GM19043 (cell line): ENCODE results near the gene CDC42EP4.
"Not testable (repeated sequence)": the region's sequence is repeated elsewhere in the genome, so short reads cannot be mapped to it uniquely, and the experiment has no call there.

Experiments used
- ATAC-seq: cut with Tn5 transposase; IDR thresholded peaks from one replicate; pipeline ENCODE4 v1.9.1; 2021; ENCODE audit warnings: low read depth; ENCODE audit not compliant: unreplicated experiment

CDC42EP4 gene

GRCh38 chr17:73343739-73344454, 32.1 kb upstream of the CDC42EP4 start:
- no peak for ATAC-seq

- no peak for ATAC-seq
Observed at GRCh38 chr17:73343168-73343634, 31.4 kb upstream of the CDC42EP4 start.

GRCh38 chr17:73342541-73343167, 30.9 kb upstream of the CDC42EP4 start:
- no peak for ATAC-seq

DNA sequence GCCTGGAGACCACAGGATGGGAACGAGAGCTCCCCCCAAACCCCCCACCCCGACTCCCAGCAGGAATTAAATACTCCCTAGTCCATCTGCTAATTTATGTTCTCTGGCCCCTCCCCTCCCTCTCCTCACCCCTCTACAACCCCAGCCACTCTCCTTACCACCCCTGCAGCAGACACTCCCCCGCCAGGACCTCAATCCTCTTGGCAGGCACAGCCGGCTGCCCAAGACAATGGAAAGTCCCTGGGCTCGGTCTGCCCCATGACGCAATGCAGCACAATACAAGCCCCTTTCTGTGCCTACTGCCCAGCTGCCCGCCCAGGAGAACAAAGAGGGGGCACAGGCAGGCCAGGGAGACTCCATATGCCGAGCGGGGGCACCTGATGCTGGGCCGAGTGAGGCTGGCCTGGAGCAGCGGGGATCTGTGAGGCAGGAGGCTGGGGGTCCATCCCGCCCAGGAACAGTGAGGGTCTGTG, 30.3 kb upstream of the CDC42EP4 start:
- no peak for ATAC-seq

- no peak for ATAC-seq
Observed at GRCh38 chr17:73341350-73342049, 29.7 kb upstream of the CDC42EP4 start.

DNA sequence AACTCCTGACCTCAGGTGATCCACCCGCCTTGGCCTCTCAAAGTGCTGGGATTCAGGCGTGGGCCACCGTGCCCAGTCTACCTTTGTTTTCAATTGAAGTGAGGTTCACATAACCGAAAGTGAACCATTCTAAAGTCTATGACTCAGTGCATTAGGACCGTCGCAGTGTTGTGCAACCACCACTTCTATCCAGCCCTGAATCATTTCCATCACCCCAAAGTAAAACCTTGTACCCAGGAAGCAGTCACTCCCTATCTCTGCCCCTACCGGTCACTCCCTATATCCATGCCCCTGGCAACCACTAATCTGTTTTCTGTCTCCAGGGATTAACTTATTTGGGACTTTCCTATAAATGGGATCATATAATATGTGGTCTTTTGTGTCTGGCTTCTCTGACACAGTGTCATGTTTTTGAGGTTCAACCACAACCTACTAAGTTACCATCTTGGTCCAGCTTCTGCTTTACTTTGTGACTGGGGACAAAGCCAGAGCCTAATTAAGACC, 28.3 kb upstream of the CDC42EP4 start:
- no peak for ATAC-seq

DNA sequence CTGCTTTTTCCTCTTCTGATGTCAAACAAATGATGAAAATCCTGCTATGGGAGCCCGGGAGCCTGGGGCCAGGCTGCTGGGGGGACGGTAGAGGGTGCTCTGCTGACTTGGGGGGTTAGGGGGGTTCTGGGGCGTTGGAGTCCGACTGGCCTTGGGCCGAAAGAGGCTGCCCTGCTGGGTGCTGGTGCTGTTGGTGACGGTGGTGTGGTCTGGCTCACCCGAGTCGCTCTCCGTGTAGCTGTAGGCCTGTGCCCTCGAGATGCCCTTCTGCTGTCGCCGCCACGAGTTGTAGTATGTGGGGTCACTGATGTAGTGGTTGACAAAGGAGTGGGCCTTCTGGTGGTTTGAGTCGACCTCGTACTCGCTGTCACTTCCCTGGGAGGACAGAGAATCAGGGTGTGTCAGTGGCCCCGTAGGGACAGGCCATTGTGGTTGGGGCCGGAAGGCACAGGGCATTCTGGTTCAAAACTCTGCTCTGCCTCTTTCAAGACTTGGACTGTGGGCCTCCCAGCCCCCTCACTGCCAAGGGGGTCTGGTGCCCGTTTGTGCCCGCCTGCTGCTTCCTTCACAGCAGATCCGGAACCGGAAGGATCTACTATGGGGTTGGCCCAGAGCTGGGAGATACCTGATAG, 26.9 kb upstream of the CDC42EP4 start:
- no peak for ATAC-seq

GRCh38 chr17:73338050-73338521, 26.3 kb upstream of the CDC42EP4 start:
- ATAC-seq: no peak

GRCh38 chr17:73337330-73337710, 25.5 kb upstream of the CDC42EP4 start:
- ATAC-seq: no peak

- no peak for ATAC-seq
Observed at GRCh38 chr17:73336408-73337329, 24.9 kb upstream of the CDC42EP4 start.

DNA sequence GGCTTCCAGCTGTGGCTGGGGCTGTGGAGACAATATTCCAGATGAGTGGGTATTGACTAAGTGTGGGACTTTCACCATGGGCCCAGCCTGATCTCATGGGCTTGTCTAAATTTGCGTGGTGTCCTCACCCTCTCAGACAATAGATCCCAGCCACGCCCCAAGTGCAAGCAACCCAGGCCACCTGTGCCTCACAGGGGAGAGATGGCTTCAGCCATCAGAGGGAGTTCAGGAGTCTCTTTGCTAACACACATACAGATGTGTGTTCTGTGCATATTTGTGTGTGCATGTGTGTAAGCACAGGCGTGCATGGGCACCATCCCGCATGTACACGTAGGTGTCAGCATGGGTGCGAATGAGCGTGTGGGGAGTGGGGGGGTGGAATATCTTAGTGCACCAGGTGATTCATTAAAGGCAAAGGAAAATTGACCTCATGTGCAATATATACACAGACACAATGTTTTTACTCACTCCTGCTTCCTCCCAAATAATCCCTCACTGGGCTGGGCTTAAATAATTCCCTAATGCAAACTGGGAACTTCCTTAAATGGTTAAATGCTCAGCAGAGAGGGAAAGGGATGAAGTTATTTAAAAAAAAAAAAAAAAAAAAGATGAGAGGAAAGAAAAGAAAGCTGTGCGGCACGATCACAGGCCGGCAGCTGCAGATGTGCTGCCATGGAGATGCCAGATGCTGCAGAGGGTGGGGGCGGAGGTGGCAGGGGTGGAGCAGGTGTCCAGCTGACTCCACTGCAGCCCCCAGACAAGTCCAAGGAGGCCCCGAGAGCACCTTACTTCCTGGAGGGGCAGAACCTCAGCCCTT, 24.0 kb upstream of the CDC42EP4 start:
- no peak for ATAC-seq

GRCh38 chr17:73334771-73335513, 23.1 kb upstream of the CDC42EP4 start:
- no peak for ATAC-seq

GRCh38 chr17:73333445-73333844, 21.6 kb upstream of the CDC42EP4 start:
- not testable (repeated sequence) for ATAC-seq

GRCh38 chr17:73331060-73331459, 19.3 kb upstream of the CDC42EP4 start:
- ATAC-seq: no peak

GRCh38 chr17:73327676-73328075, 15.9 kb upstream of the CDC42EP4 start:
- no peak for ATAC-seq

- no peak for ATAC-seq
Observed at GRCh38 chr17:73325527-73325842, 13.7 kb upstream of the CDC42EP4 start.

GRCh38 chr17:73324711-73325526, 13.1 kb upstream of the CDC42EP4 start:
- ATAC-seq: no peak

- no peak for ATAC-seq
Observed at GRCh38 chr17:73324160-73324475, 12.3 kb upstream of the CDC42EP4 start.
